ENCODE measurements around the gene MYO1D.
"Not testable (repeated sequence)": the region's sequence is repeated elsewhere in the genome, so short reads cannot be mapped to it uniquely, and the experiment has no call there.

MYO1D gene

GRCh38 chr17:32483451-32484019, 393.4 kb downstream of the MYO1D start:
- in situ Hi-C loops (cut with HindIII; ENCODE audit: low sequenced_read_pairs): no loop called here

GRCh38 chr17:32482568-32483320, 394.2 kb downstream of the MYO1D start:
- in situ Hi-C loops (cut with HindIII; ENCODE audit: low sequenced_read_pairs): no loop called here

GRCh38 chr17:32481193-32481592, 395.7 kb downstream of the MYO1D start:
- in situ Hi-C loops (cut with HindIII; ENCODE audit: low sequenced_read_pairs): no loop called here

- in situ Hi-C loops (cut with HindIII; ENCODE audit: low sequenced_read_pairs): no loop called here
These were observed 397.8 kb downstream of the MYO1D start for GRCh38 chr17:32479074-32479617.

GRCh38 chr17:32477220-32477619, 399.7 kb downstream of the MYO1D start:
- in situ Hi-C loops (cut with HindIII; ENCODE audit: low sequenced_read_pairs): no loop called here

GRCh38 chr17:32475258-32475657, 401.7 kb downstream of the MYO1D start:
- in situ Hi-C loops (cut with HindIII; ENCODE audit: low sequenced_read_pairs): no loop called here

GRCh38 chr17:32471652-32472051, 405.3 kb downstream of the MYO1D start:
- in situ Hi-C loops (cut with HindIII; ENCODE audit: low sequenced_read_pairs): no loop called here

GRCh38 chr17:32470405-32471167, 406.3 kb downstream of the MYO1D start:
- in situ Hi-C loops (cut with HindIII; ENCODE audit: low sequenced_read_pairs): no loop called here

- in situ Hi-C loops (cut with HindIII; ENCODE audit: low sequenced_read_pairs): no loop called here
These were observed 409.0 kb downstream of the MYO1D start for GRCh38 chr17:32467949-32468348.

- in situ Hi-C loops (cut with HindIII; ENCODE audit: low sequenced_read_pairs): loop anchor here (5.0 kb wide), 2 partner anchors 88 to 293 kb away; no protein-coding TSS in a partner anchor
These were observed 412.6 kb downstream of the MYO1D start for GRCh38 chr17:32464374-32464773.

- in situ Hi-C loops (cut with HindIII; ENCODE audit: low sequenced_read_pairs): loop anchor here (5.0 kb wide), 2 partner anchors 89 to 294 kb away; no protein-coding TSS in a partner anchor
These were observed 413.6 kb downstream of the MYO1D start for GRCh38 chr17:32463304-32463703.

- in situ Hi-C loops (cut with HindIII; ENCODE audit: low sequenced_read_pairs): loop anchor here (5.0 kb wide), 2 partner anchors 90 to 295 kb away; no protein-coding TSS in a partner anchor
These were observed 414.9 kb downstream of the MYO1D start for GRCh38 chr17:32461853-32462617.

GRCh38 chr17:32461498-32461852, 415.4 kb downstream of the MYO1D start:
- in situ Hi-C loops (cut with HindIII; ENCODE audit: low sequenced_read_pairs): loop anchor here (5.0 kb wide), 2 partner anchors 91 to 296 kb away; no protein-coding TSS in a partner anchor

- in situ Hi-C loops (cut with HindIII; ENCODE audit: low sequenced_read_pairs): loop anchor here (5.0 kb wide), 2 partner anchors 92 to 297 kb away; no protein-coding TSS in a partner anchor
These were observed 416.9 kb downstream of the MYO1D start for GRCh38 chr17:32460054-32460453.

- in situ Hi-C loops (cut with HindIII; ENCODE audit: low sequenced_read_pairs): no loop called here
These were observed 418.6 kb downstream of the MYO1D start for GRCh38 chr17:32458371-32458770.

GRCh38 chr17:32453370-32453769, 423.6 kb downstream of the MYO1D start:
- in situ Hi-C loops (cut with HindIII; ENCODE audit: low sequenced_read_pairs): no loop called here

- in situ Hi-C loops (cut with HindIII; ENCODE audit: low sequenced_read_pairs): no loop called here
These were observed 424.6 kb downstream of the MYO1D start for GRCh38 chr17:32452281-32452680.

- in situ Hi-C loops (cut with HindIII; ENCODE audit: low sequenced_read_pairs): no loop called here
These were observed 425.0 kb downstream of the MYO1D start for GRCh38 chr17:32451879-32452278.

GRCh38 chr17:32450379-32450778, 426.5 kb downstream of the MYO1D start:
- in situ Hi-C loops (cut with HindIII; ENCODE audit: low sequenced_read_pairs): not testable (repeated sequence)

GRCh38 chr17:32449963-32450362, 427.0 kb downstream of the MYO1D start:
- in situ Hi-C loops (cut with HindIII; ENCODE audit: low sequenced_read_pairs): no loop called here

- in situ Hi-C loops (cut with HindIII; ENCODE audit: low sequenced_read_pairs): no loop called here
These were observed 430.0 kb downstream of the MYO1D start for GRCh38 chr17:32446949-32447348.
